CD4-positive, alpha-beta T cell treated with Interleukin-17A for 1 hour (primary cell): Measurements from ENCODE around the gene PPIC.

ENCODE experiments used
- DNase-seq: peaks from one replicate; pipeline ENCODE4 v3.0.0-alpha.2; 2020

Gene PPIC

DNA sequence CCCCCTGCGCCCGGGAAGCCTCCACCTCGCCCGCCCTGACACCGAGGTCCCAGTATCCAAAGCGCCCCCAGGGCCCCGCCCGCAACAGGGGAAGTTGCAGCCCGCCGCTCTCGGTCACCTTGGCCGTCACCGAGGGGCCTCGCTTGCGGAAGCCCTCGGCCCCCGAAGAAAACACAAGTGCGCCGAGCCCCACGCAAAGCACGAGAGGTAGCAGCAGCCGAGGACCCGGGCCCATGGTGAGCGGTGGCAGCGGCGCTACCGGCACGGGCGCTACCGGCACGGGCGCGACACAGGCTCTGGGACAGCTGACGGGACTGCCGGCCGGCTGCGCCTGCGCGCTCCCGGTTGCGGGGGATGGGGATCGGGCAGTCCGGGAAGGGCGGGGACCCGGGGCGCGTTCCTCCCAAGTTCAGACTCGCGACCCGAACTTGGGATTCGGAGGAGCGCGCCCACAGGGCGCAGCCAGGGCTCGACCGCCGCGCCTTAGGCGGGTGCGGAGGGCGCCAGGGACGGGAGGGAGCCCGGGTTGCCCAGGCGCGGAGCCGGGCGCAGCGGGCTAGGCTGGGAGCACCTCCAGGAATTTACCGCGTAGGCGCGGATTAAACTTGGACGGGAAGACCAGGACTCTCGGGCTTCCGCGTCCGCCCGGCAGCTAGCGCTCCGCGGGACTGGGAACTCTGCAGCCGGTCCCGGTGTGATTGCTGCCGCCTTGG, at the start of gene PPIC:
TSS of gene PPIC (minus strand) at position 335 of the 713 bp plus-strand sequence. CDS start at position 235, 100 bp downstream.
- DNase-seq: no peak

- DNase-seq: no peak
Measured at GRCh38 chr5:123085638-123086286, 49.2 kb upstream of the PPIC start.

DNA sequence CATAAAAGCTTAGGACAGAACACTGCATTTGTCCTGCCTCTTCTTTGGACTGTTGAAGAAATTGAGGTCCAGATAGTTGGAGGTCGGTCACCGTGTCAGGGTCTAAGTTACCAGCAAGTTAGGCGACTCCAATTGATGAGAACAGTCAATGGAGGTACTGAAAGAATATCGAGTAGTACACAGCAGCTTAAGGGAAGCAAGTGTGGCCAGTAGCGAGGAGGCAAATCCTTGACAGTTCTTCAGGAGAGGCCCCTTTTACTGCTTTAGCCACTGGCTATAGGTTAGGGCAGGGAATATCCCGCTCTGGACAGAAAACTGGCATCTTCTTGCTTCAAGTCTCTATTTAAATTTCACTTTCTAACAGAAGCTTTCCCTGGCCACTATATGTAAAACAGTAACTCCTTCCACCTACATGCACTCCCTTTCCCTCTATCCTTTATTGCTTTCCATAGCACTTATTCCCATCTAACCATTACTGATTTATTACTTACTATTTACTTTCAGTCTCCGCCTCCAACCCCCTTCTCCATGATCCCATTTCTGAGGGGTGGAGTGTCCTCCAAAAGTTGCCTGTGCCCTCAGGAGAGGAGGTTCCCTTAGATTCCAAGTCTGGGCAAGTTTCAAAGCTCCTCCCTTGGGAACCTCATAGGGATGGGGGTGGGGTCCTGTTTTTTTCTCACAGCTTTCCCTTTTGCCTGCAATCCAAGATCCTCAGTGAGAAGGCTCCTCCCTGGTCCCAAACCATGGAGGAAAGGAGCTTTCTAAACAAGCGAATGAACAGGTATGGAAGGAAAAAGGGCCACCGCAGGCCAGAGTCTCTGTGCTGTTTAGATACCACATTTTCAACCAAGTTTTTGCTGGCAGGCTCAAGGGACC, 48.4 kb upstream of the PPIC start:
- no peak for DNase-seq

DNA sequence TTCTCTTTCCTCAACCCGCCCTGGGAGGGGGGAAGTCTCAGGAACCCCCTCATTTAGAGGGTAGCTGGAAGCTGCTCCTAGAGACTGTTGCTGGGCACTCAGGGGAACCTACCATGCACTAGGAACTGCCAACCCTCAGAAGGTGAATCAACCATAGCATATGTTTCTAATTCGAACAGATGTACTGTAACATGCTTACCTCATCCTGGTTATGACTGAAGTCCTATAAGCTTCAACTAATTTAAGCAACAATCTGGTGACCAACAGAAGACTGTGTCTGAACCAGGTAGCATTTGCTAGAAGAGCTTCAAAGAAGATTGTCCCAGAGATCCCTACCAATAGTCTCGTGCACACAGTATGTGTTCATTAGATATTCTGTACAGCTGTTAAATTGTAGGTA, 46.8 kb upstream of the PPIC start:
- DNase-seq: no peak

DNA sequence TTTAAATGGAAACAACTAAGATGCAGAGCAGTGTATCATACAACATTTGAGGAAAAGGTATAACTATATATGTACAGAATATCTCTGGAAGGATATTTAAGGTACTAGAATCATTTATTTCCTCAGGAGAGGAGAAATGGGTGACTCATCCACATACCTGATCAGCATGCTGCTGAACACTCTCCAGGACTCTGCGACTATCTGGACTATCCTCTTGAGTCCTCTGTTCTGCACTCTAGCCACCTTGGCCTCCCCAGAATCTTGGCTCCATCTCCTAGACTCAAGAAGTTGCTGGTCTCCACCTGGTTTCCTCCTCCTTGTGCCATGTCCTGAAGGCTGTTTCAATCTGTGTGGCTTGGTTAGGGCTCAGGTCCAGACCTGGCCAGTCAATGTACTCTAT, 43.7 kb upstream of the PPIC start:
- DNase-seq: no peak

GRCh38 chr5:123075521-123076163, 39.1 kb upstream of the PPIC start:
- no peak for DNase-seq

DNA sequence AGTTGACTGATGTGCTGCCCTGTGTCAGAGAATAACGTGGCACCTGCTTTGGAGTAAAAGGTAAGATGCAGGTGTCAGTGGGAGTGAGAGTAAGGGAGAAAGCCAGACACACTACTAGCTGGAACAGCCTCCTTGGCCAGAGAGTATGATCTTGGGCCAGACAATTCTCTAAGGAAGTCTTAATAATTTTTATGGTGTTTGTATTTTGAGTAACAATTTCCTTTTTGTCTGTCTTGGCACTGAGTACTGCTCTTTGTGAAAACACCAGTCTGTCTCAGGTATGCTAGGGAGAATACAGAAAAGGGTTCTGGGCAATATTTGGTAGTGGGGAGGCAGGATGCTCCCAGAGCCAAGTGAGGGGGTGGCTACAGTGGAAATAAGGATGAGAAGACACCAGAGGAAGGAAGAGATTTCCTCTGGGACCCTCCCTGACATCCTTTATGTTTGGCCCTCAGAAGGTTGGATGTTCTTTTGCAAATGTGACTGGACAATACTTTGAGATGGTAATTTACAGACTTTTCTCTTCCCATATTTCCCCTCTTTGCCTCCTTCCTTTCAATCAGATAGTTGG, 31.9 kb upstream of the PPIC start:
- no peak for DNase-seq

DNA sequence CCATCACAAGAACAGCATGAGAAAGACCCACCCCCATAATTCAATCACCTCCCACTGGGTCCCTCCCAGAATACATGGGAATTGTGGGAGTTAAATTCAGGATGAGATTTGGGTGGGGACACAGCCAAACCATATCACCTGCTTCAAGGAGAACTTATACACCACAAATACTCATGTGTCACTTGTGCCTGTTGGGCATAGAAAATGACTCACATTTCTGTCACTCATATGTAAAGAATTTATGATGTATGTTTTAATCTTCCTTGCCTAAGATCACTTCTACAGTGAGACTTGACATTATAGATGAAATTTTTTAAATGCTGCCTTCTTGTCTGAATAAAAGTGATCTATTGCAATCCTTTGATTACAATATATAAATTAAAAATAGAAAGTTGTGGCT, 29.5 kb upstream of the PPIC start:
- DNase-seq: no peak

DNA sequence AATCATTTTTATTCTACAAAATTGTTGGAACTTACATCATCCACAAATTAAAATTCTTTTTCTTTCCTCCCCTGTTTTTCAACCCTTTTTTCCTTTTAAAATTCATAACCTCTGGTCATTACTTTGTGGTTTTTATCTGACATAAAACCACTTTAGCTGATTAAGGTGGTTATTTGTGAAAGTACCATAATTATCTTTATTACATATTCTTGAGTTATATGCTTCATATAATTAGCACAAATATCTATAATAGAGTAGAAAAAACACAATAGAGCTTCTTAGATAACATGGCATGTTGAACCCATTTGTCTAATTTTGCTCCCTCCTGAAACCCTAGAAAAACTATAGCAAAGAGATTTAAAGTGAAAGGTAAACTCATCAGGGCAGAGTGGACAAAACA, 22.9 kb upstream of the PPIC start:
- no peak for DNase-seq

GRCh38 chr5:123051206-123051605, 14.7 kb upstream of the PPIC start:
- DNase-seq: no peak

DNA sequence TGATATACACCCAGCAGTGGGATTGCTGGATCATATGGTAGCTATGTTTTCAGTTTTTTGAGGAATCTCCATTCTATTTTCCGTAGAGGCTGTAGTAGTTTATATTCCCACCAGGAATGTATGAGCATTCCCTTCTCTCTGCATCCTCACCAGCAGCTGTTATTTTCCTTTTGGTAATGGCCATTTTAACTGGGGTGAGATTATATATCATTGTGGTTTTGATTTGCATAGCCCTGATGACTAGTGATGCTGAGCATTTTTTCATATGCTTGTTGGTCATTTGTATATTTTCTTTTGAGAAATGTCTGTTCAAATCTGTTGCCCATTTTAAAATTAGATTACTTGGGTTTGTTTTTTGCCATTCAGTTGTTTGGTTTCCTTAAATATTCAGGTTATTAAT, 11.2 kb upstream of the PPIC start:
- no peak for DNase-seq

DNA sequence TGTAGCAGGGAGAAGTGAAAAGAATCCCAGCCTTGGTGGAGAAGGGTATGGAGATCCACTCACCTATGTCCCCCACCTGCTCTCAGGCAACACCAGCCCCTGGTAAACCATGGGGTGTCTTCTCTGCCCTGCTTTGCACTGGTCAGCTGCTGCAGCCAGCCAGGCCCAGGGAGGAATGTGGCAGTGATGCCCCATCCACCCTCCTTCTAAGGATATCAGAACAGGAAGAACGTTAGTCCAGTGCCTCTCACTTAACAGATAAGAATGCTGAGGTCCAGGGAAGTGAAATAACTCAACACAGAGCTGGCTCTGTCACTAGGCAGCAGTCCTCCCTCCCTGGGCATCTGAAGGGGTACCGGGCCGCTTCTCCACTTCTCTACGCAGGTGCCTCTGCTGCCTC, 9.7 kb upstream of the PPIC start:
- DNase-seq: no peak

DNA sequence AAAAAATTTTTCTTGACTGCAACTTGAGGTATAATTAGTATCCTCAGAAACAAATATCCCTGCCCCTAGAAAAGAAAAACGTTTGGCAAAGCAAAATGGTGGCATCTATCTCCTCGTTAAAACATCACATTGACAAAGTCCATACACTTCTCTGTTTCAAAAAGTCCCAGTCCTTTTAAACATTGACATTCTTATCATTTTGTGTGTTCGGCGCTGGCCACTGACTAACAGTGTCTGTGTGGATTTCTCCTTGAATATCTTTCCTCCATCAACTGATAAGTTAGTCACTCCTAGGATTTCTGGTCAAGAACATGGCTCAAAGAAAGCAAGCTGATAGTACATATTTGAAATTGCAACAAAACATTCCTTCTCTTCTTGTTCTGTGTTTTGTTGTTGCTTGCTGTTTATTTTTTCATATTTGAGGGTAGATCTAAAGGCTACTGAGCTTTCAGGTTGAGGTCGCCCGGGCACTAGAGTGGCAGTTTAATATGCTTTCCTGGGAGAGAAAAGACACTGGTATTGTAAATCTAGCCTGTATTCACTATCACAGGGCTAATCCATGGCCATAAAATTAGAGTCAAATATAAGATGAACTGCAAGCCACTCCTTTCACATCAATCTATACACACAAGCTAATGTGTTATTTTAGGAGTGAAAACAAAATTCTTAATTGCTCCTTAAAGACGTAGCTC, 8.5 kb upstream of the PPIC start:
- no peak for DNase-seq

GRCh38 chr5:123039673-123040072, 3.1 kb upstream of the PPIC start:
- DNase-seq: no peak

GRCh38 chr5:123037104-123037418, 536 bp upstream of the PPIC start:
- no peak for DNase-seq

DNA sequence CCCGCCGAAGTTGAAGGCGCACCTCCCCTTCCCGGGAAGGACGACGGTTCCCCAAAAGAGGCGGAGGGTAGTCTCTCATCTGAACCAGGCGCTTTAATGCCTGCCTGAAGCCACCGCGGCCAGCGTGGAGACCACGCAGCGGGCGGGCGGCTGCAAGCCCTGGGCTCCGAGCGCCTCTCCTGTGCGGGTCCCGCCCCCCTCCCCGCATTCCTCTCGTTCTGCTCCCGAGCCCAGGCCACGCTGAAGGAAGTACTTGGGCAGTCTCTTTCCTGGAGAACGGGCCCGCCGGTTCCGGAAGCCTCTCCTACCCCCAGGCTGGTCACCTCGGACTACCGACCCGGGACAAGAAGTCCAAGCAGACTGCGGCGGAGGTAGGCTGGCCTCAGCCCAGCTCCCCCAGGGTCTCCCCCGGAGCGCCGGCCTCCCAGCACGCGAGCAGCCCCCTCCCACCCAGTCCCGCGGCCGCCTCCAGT, 571 bp downstream of the PPIC start:
- no peak for DNase-seq

- DNase-seq: no peak
Measured at GRCh38 chr5:123035360-123035917, 1.1 kb downstream of the PPIC start.

DNA sequence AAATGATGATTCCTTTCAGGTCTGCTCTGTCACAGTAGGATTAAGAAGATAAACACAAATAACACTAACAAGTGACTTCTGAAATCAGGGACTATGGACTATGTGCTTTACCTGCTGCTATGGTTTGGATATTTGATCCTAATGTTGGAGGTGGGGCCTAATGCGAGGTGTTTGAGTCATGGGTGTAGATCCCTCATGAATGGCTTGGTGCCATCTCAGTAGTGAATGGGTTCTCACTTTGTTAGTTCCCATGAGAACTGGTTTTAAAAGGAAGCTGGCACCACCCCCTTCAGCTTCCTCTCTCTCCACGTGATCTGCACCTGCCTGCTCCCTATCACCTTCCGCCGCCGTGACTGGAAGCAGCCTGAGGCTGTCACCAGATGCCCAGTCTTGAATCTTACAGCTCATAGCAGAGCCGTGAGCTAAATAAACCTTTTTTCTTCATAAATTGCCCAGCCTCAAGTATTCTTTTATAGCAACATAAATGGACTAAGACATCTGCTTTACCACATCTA, 3.3 kb downstream of the PPIC start:
- DNase-seq: no peak

GRCh38 chr5:123028222-123028621, 8.3 kb downstream of the PPIC start:
- no peak for DNase-seq

DNA sequence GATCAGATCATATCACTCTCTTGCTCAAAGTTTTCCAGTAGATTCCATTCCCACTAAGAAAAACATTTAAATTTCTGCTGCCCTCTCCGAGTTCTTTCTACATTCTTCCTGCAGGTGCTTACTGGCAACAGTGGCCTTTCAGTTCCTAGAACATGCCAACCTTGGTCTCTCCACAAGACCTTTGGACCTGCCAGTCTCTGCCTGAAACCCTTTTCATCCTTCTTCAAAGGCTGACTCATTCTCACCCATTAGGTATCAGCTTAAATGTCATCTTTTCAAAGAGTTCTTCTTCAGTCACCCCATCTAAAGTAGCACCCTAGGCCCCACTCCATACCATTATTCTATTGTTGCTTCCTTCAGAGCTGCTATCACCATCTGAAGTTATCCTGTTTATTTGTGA, 21.8 kb downstream of the PPIC start:
- no peak for DNase-seq

GRCh38 chr5:123012321-123012720, 24.2 kb downstream of the PPIC start:
- no peak for DNase-seq

DNA sequence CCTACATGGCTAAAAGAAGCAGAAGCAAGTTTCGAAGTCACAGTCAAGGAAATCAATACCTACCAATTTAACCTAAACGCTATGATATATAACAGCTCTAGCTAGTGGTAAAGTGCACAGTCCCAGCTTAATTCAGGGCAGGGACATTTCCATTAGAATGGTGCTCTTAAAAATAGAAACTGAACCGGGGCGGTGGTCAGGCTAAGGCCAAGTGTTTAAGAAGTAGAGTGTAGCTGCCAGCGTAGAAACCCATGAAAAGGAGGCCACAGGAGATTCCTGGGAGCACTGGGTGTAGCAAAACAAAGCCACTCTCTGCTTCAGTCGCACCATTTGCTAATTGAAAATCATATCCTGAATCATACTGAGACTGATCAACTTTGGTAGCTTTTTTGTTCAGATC, 28.8 kb downstream of the PPIC start:
- no peak for DNase-seq
